Osteoblast (primary cell): ENCODE results near the gene ZG16B. TPM values are rescaled to one million over a fixed set of nuclear protein-coding genes. Genes with fewer than 3 reads are reported as not detected.

Source experiments
- DNase-seq: peaks from one replicate; pipeline ENCODE4 v3.0.0; 2011; ENCODE audit warnings: low spot score, mixed read lengths; ENCODE audit not compliant: insufficient read length; ENCODE audit errors: missing footprints
- H2AFZ ChIP-seq: 2 replicates; pipeline ENCODE4 v1.6.0; 2011; ENCODE audit warnings: mild to moderate bottlenecking, low read length
- H3K27ac ChIP-seq: 2 replicates; pipeline ENCODE4 v1.5.1; 2011; ENCODE audit warnings: mild to moderate bottlenecking, low read depth, low read length, moderate library complexity
- H3K27me3 ChIP-seq: 2 replicates; pipeline ENCODE4 v1.6.0; 2012; ENCODE audit warnings: mild to moderate bottlenecking, control low read depth, inconsistent platforms, low read length, moderate library complexity; ENCODE audit not compliant: insufficient read depth
- H3K36me3 ChIP-seq: 2 replicates; pipeline ENCODE4 v1.5.1; 2011; ENCODE audit warnings: mild to moderate bottlenecking, low read length, control low read depth, moderate library complexity; ENCODE audit not compliant: insufficient read depth
- H3K4me1 ChIP-seq: 2 replicates; pipeline ENCODE4 v1.5.1; 2011; ENCODE audit warnings: mild to moderate bottlenecking, low read length, control low read depth, moderate library complexity; ENCODE audit not compliant: insufficient read depth
- H3K4me2 ChIP-seq: 2 replicates; pipeline ENCODE4 v1.6.0; 2011; ENCODE audit warnings: mild to moderate bottlenecking, low read length; ENCODE audit not compliant: insufficient read depth
- H3K4me3 ChIP-seq: fragments of 200-600 bp; sonication (generic); 3 replicates; pipeline ENCODE4 v1.5.1; 2012; ENCODE audit warnings: mild to moderate bottlenecking, low read length, inconsistent platforms; ENCODE audit not compliant: insufficient read depth
- H3K79me2 ChIP-seq: 2 replicates; pipeline ENCODE4 v1.6.0; 2012; ENCODE audit warnings: mild to moderate bottlenecking, low read length, control low read depth, inconsistent platforms; ENCODE audit not compliant: insufficient read depth
- H3K9me3 ChIP-seq: 2 replicates; pipeline ENCODE4 v1.5.1; 2011; ENCODE audit warnings: low read depth, low read length, control low read depth
- H4K20me1 ChIP-seq: 2 replicates; pipeline ENCODE4 v1.6.0; 2012; ENCODE audit warnings: mild to moderate bottlenecking, low read length, control low read depth; ENCODE audit not compliant: insufficient read depth
- CTCF ChIP-seq: IDR thresholded peaks from 2 replicates; pipeline ENCODE4 v1.5.1; 2011; ENCODE audit warnings: mild to moderate bottlenecking, low read depth, low read length, moderate library complexity; ENCODE audit errors: extremely low read depth
- total RNA-seq: library from RNA; depleted of rRNA; stranded (reverse); fragments of >200 nt; gene quantifications from 2 replicates; pipeline ENCODE4 v1.2.3, GENCODE V29; 2012

Gene ZG16B
- total RNA-seq, 1 donor, result 1.4 TPM

- peak; percentile 80 for DNase-seq
- H4K20me1 ChIP-seq, result no peaks in the 10 kb centered on the region
- H3K27me3 ChIP-seq, result peaks cover 16% of the 10 kb centered on the region
- no peak overlapping the region for H2AFZ ChIP-seq
- H3K9me3 ChIP-seq, result peaks cover 8% of the 10 kb centered on the region
- H3K4me3 ChIP-seq, result no peak overlapping the region
- no peak for TF ChIP-seq CTCF
- H3K79me2 ChIP-seq, result no peaks in the 10 kb centered on the region
- H3K4me2 ChIP-seq, result no peak overlapping the region
- H3K4me1 ChIP-seq, result peaks cover 4% of the 10 kb centered on the region
- no peak overlapping the region for H3K27ac ChIP-seq
- no peaks in the 10 kb centered on the region for H3K36me3 ChIP-seq
These were observed 28.3 kb downstream of the ZG16B start for GRCh38 chr16:2858245-2859025.

DNA sequence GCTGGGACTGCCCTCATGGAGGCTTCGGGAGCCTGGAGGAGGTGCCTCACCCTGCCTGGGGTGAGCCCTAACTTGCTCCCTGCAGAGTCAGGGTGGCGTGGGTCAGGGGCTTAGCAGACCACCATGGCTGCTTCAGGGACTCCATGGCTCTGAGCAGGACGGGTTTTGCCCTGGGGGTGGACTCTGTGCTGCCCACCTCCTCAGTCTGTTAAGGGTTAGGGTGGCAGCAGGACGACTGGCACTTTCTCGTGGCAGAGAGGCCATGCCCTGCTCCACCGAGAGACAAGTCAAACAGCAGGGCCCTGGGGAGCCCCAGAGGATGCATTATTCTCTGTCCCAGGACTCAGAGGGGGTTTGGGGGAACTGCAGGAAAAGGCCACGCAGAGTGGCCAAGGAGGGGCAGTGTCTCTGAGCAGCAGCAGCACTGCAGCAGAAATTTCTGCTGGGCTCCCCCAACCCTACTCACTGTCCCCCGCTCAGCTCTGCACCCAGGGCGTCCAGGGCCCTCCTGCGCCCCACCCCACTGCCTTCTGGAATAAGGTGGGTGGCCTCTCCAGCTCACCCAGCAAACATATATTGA is 29.7 kb downstream of the ZG16B start:
- TF ChIP-seq CTCF, result no peak
- H3K9me3 ChIP-seq, result peaks cover 8% of the 10 kb centered on the region
- H3K27me3 ChIP-seq, result peaks cover 13% of the 10 kb centered on the region
- no peak overlapping the region for H3K27ac ChIP-seq
- H3K79me2 ChIP-seq, result no peaks in the 10 kb centered on the region
- no peaks in the 10 kb centered on the region for H3K36me3 ChIP-seq
- DNase-seq, result peak; percentile 57
- H3K4me3 ChIP-seq, result no peak overlapping the region
- no peaks in the 10 kb centered on the region for H4K20me1 ChIP-seq
- no peak overlapping the region for H2AFZ ChIP-seq
- peaks cover 4% of the 10 kb centered on the region for H3K4me1 ChIP-seq
- no peak overlapping the region for H3K4me2 ChIP-seq

- no peak for TF ChIP-seq CTCF
- peaks cover 4% of the 10 kb centered on the region for H3K4me1 ChIP-seq
- peaks cover 8% of the 10 kb centered on the region for H3K9me3 ChIP-seq
- no peaks in the 10 kb centered on the region for H3K36me3 ChIP-seq
- peaks cover 13% of the 10 kb centered on the region for H3K27me3 ChIP-seq
- no peak overlapping the region for H3K4me2 ChIP-seq
- no peak overlapping the region for H2AFZ ChIP-seq
- H4K20me1 ChIP-seq, result no peaks in the 10 kb centered on the region
- no peak overlapping the region for H3K4me3 ChIP-seq
- H3K79me2 ChIP-seq, result no peaks in the 10 kb centered on the region
- H3K27ac ChIP-seq, result no peak overlapping the region
- peak; percentile 62 for DNase-seq
These were observed 30.9 kb downstream of the ZG16B start for GRCh38 chr16:2860826-2861567.

- H3K4me1 ChIP-seq, result peaks cover 6% of the 10 kb centered on the region
- TF ChIP-seq CTCF, result no peak
- H3K36me3 ChIP-seq, result no peaks in the 10 kb centered on the region
These were observed 35.5 kb downstream of the ZG16B start for GRCh38 chr16:2865651-2866050.

More at GRCh38 chr16:2865651-2866050, 35.5 kb downstream of the ZG16B start:
- Histone ChIP-seq H4K20me1 (no peaks in the 10 kb centered on the region), H3K27me3 (no peaks in the 10 kb centered on the region), H3K4me2 (no peak overlapping the region), H2AFZ (no peak overlapping the region), H3K79me2 (no peaks in the 10 kb centered on the region), H3K27ac (no peak overlapping the region), H3K9me3 (peaks cover 8% of the 10 kb centered on the region), H3K4me3 (no peak overlapping the region)
- no peak for DNase-seq
